Activated CD4-positive, alpha-beta T cell treated with anti-CD3 and anti-CD28 coated beads, Interleukin-2, amount 50 U/mL, for 1 hour (primary cell): ENCODE results near the gene ELOVL6.
"Not testable (repeated sequence)": the region's sequence is repeated elsewhere in the genome, so short reads cannot be mapped to it uniquely, and the experiment has no call there.

ENCODE experiments used
- DNase-seq: peaks from one replicate; pipeline ENCODE4 v3.0.0-alpha.2; 2020

The ELOVL6 gene

DNA sequence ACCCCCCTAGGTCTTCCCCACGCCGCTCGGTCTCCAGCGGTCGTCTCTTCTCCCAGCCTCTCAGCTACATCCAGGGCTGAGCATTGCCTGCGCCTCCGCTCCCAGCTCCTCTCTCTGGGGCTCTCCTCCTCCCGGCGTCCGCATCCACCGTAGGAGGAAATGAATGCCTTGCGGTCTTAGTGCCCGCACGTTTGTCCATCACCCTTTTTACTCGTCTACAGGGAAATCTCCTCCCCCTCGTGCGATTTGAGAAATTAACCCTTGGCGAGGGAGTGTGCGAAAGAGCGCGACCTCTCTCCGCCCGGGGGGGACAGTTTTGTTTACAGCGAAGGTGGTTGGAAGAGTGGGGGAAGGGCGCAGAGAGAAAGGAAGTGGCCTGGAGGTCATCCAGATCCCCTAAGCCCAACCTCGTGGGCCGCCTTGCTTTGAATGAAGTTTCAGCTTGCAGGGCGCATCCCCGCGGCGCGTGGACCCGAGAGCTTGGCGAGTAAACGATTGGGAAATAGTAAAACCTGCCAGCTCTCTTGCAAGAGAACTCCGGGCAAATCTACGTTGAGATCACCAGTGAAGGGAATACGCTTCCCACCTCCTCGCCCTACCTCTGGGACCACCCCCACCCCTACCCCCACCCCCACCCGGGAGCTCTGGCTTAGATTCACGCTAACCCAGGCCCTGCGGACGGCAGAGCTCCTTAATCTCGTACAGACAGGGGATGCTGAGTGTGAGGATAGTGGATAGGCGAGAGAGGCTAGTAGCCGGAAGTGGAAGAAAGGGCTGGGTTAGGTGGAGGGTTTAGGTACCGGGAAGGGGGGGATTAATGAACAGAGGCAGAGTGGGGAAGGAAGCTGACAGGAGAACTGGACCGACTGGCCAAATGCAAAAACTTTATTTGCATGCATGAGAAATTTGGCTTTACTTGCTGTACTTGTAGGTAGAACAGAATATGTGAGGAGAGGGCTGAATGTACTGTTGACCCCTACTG, at the start of gene ELOVL6:
TSS of gene ELOVL6 (minus strand) at position 181 of the 982 bp plus-strand sequence. CDS start 280 bp downstream, outside the sequence.
- DNase-seq = peak; percentile 5

DNA sequence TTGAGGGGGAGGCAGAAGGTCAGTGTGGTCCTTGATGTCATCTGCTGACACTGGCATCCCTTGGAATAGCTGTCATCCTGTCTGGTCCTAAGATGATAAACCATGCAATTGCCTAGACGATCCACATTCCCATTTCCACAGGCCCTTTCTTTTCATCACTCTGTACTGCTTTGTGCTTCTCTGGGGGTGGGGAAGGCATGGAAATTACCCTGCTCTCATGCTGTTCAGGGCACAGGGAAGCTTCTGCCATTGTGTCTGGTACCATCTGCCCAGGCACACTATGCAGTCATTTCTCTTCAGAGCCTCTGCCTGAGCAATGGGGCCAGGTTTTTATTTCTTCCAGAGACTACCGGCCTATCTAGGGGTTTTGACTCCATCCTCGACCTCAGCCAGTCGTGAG, 49.7 kb upstream of the ELOVL6 start:
- no peak for DNase-seq

DNA sequence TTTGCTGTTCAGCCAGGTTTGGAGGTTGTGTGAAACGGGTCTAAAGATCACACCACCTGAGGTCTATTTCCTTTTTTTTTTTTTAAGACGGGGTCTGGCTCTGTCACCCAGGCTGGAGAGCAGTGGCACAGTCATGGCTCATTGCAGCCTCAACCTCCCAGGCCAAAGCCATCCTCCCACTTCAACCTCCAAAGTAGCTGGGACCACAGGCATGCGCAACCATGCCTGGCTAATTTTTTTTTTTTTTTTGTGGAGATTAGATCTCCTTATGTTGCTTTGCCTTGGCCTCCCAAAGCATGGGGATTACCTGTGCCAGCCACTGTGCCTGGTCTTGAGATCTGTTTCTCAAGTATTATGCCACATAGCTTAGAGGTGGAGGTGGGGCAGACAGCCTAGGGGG, 49.2 kb upstream of the ELOVL6 start:
- no peak for DNase-seq

DNA sequence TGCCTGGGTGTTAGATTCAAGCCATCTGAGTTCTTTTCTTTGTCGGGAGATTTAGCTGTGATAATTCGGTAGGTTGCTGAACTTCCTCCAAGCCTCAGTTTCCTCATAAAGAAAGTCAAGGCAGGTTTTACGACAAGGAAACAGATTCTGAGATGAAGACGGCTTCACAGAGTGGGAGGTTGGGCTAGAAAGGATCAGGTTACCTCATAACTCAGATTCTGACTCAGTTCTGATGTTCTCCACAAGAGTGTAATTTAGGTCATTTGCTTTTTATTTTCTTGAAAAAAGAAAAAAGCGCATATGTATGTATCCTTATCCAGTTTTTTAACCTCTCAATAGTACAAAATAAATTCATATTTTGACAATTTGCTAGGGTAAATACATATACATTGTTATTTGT, 47.2 kb upstream of the ELOVL6 start:
- no peak for DNase-seq

- DNase-seq = no peak
Measured at GRCh38 chr4:110236324-110236723, 37.9 kb upstream of the ELOVL6 start.

DNA sequence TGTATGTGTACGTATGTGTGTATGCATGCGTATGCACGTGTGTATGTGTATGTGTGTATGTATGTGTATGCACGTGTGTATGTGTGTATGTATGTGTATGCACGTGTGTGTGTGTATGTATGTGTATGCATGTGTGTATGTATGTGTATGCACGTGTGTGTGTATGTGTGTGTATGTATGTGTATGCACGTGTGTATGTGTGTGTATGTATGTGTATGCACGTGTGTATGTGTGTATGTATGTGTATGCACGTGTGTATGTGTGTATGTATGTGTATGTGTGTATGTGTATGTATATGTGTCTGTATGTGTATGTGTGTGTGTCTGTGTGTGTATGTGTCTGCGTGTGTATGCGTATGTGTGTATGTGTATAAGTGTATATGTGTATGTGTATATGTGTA, 35.2 kb upstream of the ELOVL6 start:
- not testable (repeated sequence) for DNase-seq

- no peak for DNase-seq
Measured at GRCh38 chr4:110231869-110232268, 33.5 kb upstream of the ELOVL6 start.

- no peak for DNase-seq
Measured at GRCh38 chr4:110229266-110229665, 30.9 kb upstream of the ELOVL6 start.

GRCh38 chr4:110224812-110225211, 26.4 kb upstream of the ELOVL6 start:
- no peak for DNase-seq

DNA sequence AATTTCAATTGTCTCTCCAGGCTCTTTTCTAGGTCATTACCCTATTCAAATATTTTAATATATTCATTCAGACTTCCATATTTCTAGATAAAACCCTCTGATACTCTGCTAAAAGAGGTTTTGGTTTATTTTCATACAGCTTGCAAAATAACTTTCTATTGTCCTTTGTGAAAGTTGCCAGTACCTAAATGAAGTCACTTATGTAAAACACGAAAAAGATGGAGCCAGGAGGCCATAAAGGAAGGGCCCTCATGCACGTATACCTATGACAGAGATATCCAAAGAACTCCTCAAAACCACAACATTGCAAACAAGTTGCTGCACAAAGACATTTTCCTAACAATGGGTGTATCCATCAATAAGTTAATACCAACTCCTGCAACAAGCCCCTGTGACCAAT, 25.7 kb upstream of the ELOVL6 start:
- DNase-seq = no peak

GRCh38 chr4:110218935-110219334, 20.5 kb upstream of the ELOVL6 start:
- DNase-seq = not testable (repeated sequence)

- DNase-seq = not testable (repeated sequence)
Measured at GRCh38 chr4:110217181-110217580, 18.8 kb upstream of the ELOVL6 start.

DNA sequence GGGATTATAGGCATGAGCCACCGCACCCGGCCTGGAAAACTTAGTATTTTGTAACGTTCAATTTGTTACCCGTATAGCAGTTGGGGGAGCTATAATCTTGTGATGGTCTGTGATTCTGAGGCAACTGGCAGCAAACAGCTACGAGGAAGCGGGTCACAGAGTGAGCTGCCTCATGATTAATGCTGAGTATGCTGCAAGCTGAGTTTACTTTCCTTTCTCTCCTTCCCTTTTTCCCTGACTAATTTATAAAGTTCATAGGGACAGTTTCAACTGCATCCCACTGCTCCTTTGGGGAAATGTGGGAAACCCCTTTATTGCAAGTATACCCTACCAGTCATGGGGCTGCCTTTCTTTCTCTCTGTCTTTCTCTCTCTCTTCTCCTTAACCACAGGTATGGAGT, 17.7 kb upstream of the ELOVL6 start:
- no peak for DNase-seq

DNA sequence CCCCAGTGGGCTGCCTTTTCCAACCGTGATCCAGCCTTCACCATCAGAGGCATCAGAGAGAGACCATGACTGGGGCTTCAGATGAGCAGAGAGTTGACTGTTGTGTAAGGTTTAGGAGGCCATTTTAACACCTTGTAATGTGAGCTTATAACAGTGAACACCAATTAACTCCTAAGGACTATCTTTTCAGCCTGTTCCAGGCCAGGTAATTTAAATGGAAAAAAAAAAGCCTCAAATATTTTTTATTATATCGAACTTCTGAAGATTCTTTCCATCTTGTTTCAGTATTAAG, 13.3 kb upstream of the ELOVL6 start:
- DNase-seq = no peak

GRCh38 chr4:110211007-110211769, 12.8 kb upstream of the ELOVL6 start:
- peak; percentile 12 for DNase-seq

DNA sequence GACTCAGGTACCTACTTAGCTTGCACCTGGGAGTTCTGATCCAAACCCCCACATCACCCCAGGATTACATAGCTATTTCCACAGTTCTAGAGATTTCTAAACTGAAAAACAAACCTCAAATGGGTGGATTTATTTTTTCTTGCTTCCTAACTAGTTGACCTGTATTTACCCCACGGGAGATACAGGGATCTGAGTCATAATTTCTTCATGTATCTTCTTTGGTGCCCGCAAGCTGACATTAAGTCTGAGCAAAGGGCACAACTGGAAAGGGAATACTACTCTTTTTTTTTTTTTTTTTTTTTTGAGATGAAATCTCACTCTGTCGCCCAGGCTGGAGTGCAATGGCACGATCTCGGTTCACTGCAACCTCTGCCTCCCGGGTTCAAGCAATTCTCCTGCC, 10.0 kb upstream of the ELOVL6 start:
- DNase-seq = no peak

GRCh38 chr4:110207233-110207632, 8.8 kb upstream of the ELOVL6 start:
- no peak for DNase-seq

GRCh38 chr4:110202024-110202423, 3.6 kb upstream of the ELOVL6 start:
- DNase-seq = no peak

DNA sequence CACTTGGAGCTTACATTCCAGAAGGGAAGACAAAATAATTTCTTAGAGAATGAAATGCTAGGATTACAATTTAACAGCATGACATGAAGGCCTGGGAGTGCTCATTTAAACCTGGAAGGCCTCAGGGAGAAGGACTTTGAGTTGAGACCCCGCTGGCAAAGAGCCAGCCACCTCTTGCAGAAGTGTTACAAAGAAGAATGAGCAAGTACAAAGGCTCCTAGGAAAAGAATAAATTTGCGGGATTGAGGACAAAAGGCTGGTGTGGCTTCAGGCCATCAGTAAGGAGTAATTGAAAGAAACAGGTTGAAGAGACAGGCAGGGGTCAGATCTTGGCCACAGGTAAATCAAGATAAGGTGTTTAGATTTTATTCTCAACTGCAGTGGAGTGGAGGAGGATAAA, 3.1 kb upstream of the ELOVL6 start:
- no peak for DNase-seq

DNA sequence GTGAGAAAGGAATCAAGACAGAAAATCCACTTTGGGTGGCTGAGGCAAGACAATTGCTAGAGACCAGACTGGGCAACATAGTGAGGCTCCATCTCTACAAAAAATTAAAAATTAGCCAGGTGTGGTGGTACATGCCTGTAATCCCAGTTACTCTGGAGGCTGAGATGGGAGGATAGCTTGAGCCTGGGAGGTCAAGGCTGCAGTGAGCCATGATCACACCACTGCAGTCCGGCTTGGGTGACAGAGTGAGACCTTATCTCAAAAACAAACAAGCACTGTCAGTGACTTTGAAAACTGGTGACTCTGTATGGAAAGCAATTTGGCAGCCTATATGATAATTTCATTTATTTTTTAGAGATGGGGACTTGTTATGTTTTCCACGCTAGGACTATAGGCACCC, 2.3 kb upstream of the ELOVL6 start:
- no peak for DNase-seq

DNA sequence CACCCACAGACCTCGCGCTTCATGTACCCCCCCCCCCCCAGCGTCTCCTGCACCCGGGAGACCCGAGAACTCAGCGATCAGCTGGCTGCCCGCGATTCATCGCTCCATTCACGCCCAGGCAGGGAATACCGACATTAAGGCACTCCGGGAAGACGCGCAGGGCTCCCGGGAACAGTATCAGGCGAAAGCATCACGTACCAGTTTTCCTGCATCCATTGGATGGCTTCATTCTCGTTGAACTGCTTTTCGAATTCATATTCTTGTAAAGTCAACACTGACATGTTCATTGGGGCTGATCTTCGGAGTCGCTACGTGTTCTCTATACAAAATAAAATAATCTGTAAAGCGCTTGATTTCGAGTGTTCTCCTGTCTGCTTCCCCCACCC, 373 bp downstream of the ELOVL6 start:
- peak; percentile 4 for DNase-seq

GRCh38 chr4:110197529-110198042, 829 bp downstream of the ELOVL6 start:
- peak; percentile 15 for DNase-seq

DNA sequence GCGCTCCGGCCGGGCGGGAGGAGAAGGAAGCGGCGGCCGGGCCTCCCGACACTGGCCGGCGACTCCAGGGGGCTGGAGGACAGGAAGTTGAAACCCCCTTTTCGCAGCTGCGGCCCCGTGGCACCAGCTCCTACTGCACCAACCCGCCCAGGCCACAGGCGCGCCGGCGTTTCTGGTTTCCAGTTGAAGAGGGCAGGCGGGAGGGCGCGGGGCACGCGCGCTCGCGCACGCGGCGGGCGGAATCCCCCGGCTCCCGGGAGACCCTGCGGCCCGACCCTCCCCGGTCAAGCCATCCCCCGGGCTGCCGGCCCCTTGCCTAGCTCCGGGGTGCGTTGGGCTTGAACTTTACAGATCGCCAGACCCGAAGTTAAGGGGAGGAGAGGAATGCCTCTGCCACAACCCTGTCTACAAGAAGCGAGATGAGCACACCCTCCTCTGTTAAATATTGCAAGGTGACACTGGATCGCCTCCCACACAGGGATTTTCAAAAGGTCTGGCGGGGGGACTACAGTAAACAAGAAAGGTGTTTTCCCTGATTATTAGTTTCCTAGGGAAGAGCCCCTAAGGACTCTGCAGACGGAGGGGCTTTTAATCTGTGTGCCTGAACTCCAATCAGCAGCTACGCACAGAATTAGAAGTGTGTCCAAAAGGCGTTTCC, 1.4 kb downstream of the ELOVL6 start:
- DNase-seq = peak; percentile 56
